Stimulated activated CD8-positive, alpha-beta memory T cell treated with anti-CD3 and anti-CD28 coated beads, Interleukin-7, amount 100 ng/mL, for 48 hours (primary cell): ENCODE measurements around the gene CCNY.
"Not testable (repeated sequence)": the region's sequence is repeated elsewhere in the genome, so short reads cannot be mapped to it uniquely, and the experiment has no call there.

ENCODE experiments used
- DNase-seq, 2 donors: peaks; one replicate each; pipeline ENCODE4 v3.0.0-alpha.2; 2020; ENCODE audit warnings: low read depth in 1 of 2; ENCODE audit errors: extremely low read depth in 1 of 2

CCNY gene

DNA sequence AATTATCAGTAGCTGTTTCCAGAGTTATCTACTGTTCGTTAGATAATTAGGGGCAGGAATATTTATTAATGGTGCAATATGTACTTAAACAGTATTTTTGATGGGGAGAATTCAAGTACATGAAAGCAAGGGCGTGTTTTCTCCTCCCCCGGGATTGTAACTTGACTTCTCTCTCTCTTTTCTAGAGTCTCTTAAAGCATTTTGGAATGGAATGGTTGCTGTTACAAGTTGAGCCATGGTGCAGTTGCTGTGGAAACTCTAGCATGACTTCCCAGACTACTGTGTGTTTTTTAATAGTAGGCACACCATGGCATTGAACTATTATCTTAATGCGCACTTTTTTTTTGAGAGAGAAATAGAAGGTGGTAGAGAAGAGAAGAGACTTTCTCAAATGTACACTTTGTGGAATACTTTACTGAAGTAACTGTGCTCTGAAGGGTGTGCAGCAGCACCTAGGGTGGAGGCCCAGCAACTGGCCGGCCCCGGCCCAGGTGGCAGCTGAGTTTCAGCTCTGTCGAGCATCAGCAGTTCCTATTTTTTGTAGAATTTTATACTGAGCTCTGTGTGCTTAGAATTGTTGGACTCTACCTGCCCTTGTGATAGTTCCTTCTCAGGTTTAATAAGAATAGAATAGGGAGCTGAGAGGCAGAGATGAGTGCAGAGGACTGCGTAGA lies 64.4 kb downstream of the CCNY start:
- DNase-seq: no peak

GRCh38 chr10:35403491-35403890 lies 67.2 kb downstream of the CCNY start:
- not testable (repeated sequence) for DNase-seq

GRCh38 chr10:35404077-35404476 lies 67.8 kb downstream of the CCNY start:
- not testable (repeated sequence) for DNase-seq

DNA sequence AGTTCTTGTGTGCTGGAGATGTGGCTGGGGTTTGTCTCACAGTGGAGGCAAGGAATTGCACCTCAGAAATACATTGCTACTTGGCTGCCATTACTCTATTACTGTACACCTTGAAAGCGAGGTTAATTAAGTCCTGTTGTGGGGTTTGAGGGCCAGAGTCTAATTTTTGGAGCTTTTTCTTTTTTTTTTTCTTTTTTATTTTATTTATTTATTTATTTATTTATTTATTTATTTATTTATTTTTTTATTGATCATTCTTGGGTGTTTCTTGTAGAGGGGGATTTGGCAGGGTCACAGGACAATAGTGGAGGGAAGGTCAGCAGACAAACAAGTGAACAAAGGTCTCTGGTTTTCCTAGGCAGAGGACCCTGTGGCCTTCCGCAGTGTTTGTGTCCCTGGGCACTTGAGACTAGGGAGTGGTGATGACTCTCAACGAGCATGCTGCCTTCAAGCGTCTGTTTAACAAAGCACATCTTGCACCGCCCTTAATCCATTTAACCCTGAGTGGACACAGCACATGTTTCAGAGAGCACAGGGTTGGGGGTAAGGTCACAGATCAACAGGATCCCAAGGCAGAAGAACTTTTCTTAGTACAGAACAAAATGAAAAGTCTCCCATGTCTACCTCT lies 69.8 kb downstream of the CCNY start:
- not testable (repeated sequence) for DNase-seq

DNA sequence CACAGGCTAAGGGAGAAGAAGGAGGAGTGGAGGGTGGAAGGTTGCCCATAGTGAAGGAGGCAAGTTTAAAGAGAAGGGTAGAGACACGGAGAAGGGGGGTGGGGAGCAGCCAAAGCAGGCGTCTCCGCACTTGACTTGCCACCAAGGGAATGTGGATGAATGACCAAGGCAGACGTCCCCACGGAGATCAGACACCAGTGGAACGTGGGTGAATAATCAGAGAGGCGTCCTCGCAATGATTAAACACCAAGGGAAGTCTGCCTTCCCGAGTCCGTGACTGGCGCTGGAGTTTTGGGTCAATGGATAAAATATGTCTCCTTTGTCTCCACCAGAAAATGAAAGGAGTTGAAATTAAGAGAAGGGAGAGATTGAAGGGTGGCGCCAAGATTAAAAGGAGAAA lies 71.4 kb downstream of the CCNY start:
- not testable (repeated sequence) for DNase-seq

DNA sequence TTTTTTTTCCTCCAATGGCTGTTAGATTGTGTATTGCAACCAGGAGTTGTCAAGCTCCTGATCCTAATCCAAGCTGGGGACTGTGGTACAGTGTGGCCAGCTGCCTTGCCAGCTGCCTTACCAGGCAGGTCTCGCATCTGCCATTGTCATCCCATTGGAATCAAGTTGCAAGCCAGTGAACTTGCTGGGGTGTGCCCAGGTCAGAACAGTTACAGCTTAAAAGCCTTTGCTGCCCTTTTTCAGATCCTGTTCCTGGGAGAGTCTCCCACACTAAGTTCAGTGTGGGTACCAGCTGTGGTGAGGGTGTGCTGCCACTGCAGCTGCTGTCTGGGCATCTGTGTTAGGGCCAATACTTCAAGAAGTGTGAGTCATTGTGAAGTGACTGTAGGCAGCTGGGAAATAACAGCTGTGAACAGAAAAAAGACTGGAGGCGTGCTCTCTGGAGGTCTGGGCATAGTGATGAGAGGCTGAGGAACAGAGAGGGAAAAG lies 72.8 kb downstream of the CCNY start:
- no peak for DNase-seq

DNA sequence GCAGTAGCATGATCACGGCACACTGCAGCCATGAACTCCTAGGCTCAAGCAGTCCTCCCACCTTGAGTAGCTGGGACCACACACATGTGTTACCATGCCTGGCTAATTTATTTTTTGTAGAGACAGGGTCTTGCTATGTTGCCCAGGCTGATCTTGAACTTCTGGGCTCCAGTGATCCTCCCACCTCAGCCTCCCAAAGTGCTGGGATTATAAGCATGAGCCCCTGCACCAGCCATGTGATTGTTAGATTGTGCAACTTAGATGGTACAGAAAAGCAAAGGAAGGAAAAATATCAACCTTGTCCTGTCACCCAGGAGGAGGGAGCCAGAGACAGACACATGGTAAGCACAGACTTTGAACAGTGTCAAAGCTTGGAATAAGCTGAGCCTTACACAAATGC lies 73.5 kb downstream of the CCNY start:
- DNase-seq: no peak

- DNase-seq: no peak
These were observed 75.9 kb downstream of the CCNY start for GRCh38 chr10:35412003-35412723.

DNA sequence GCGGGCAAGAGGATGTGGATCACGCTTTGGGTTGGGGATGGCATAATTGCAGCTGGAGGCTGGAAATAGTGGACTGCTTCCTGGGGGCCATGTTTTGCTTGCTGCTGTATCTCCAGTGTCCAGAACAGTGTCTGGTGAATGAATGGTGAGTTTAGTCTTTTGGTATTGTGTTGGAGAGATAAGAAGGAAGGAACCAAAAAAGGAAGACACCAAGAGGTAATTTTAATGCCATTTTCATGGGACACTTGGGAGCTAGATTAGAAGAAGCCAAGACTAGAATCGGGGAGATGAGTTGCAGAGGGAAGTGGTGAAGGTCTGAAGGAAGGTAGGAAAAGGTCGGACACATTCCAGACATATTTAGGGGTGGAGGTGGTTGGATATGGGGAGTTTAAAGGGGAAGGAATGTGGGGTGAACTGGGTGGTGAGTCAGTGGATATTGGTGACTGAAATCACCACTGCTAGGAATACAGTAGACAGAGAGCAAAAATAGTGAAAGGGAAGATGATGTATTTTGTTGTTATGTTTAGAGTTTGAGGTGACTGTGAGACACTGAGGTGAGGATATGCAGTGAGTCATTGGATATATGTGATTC lies 76.7 kb downstream of the CCNY start:
- no peak for DNase-seq

DNA sequence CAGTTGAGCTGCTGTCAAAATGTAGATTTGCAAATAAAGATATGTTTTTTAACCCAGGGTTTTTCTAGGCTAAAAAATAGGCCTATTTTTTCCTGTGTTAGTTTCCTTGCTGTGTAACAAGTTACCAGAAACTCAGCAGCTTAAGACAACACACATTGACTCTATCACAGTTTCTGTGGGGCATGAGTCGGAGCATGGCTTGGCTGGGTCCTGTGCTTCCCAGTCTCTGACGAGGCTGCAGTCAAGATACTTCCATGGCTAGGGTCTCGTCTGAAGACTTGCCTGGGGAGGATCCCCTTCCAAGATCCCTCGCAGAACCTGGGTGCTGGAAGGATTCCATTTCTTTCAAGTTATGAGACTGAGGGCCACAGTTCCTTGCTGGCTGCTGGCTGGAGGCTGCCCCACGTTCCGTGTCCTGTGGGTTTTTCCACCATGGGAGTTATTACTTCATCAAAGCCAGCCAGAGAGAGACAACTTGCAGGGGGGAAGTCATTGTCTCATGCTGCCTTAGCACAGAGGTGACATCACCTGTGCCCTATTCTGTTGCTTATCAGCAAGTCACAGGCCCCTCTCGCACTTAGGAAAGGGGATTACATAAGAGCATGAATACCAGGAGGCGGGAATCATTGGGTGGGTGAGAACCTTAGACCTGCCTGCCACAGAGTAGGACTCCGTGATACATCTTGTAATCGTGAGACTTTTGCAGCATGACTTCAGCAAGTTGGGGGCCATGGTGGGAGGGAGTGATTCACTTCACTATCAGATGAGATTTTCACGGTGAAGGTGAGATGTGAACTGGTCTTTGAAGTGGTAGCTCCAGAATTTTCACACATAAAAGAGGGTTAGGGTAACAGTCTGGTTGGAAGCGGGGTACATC lies 77.9 kb downstream of the CCNY start:
- DNase-seq: peak in 1 of 2 donors; percentile 25

- DNase-seq: no peak
These were observed 79.2 kb downstream of the CCNY start for GRCh38 chr10:35415505-35415904.

GRCh38 chr10:35416619-35417312 lies 80.5 kb downstream of the CCNY start:
- no peak for DNase-seq

DNA sequence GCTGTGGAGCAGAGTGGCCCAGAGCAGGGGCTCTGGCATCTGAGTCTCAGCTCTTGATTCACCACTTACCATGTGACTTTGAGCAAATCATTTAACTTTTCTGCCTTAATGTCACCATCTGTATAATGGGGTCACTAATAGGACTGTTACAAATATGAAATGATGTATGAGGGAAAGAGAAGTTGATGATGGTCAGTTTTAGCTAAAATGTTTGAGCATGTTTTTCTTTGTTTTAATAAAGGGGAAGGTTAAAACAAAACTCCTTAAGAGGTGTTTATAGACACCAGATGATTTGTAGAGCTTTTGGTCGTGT lies 81.0 kb downstream of the CCNY start:
- no peak for DNase-seq

- no peak for DNase-seq
These were observed 81.5 kb downstream of the CCNY start for GRCh38 chr10:35417795-35418194.

GRCh38 chr10:35418580-35418979 lies 82.3 kb downstream of the CCNY start:
- not testable (repeated sequence) for DNase-seq

DNA sequence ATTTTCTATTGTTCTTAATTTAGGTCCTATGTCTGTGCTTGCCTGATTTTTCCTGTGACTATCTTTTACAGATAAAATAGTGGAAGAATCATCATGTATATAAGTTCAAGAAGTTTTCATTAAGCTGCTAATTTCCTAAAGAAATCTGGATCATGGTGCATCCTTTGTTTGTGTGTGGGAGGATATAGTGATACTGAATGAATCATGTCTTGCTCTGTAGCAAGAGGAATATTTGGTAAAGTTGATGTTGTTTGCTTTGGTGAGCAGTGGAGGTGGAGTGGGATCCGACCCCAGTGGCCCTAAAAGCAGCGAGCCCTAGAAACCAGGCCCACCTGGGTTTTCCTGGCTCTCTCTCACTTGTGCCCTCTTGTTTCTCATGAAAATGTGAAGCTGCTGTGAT lies 83.7 kb downstream of the CCNY start:
- DNase-seq: no peak

GRCh38 chr10:35420827-35421552 lies 84.7 kb downstream of the CCNY start:
- no peak for DNase-seq

DNA sequence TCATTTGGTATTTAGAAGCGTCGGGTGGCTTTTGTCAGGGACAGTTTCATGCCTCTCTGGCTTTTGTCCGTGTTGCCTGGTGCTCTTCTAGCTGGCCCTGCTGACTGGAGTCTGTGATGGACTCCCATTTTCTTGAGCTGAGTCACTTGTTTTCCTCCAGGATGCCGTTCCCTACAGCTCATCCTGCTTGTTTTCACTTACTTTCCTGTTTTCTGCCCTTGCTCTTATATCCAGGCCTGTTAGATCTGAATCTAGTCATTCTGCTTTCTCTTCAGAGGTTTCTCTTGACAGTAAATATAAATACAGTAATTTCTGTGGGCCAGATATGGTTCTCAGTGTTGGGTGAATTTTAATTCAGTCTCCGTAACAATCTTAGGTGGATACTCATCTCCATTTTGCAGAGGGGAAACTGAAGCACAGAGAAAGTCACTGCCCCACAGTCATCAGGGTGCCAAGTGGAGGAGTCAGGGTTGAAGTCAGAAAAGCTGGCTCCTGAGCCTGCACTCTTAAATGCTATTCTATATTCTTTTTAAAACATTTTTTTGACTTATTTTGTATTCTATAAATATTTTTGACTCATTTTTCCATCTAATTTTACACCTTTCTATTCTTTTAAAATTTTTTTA lies 85.4 kb downstream of the CCNY start:
- no peak for DNase-seq

DNA sequence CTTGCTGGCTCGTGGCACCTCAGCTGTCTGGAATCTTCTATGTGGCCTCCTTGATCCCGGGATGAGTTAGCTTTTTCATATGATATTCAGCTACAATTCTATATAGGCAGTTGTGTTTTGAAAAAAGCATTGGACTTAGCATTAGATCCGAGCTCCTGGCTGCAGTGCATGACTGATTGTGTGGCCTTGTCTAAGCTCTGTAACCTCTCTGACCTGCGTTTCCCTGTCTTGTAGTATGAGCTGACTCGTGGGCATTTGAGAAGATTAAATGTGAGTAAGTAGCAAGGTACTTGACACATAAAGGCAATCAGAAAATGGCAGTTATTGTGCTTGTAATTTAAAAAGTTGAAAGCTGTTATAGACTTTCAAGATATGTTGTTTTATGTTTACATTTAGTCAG lies 85.9 kb downstream of the CCNY start:
- no peak for DNase-seq
